Non-pigmented ciliary epithelial cell (primary cell): ENCODE results near the gene LITAF.

Experiments
- DNase-seq: peaks from one replicate; pipeline ENCODE4 v3.0.0-alpha.2; 2010; ENCODE audit warnings: low read depth

Gene LITAF

DNA sequence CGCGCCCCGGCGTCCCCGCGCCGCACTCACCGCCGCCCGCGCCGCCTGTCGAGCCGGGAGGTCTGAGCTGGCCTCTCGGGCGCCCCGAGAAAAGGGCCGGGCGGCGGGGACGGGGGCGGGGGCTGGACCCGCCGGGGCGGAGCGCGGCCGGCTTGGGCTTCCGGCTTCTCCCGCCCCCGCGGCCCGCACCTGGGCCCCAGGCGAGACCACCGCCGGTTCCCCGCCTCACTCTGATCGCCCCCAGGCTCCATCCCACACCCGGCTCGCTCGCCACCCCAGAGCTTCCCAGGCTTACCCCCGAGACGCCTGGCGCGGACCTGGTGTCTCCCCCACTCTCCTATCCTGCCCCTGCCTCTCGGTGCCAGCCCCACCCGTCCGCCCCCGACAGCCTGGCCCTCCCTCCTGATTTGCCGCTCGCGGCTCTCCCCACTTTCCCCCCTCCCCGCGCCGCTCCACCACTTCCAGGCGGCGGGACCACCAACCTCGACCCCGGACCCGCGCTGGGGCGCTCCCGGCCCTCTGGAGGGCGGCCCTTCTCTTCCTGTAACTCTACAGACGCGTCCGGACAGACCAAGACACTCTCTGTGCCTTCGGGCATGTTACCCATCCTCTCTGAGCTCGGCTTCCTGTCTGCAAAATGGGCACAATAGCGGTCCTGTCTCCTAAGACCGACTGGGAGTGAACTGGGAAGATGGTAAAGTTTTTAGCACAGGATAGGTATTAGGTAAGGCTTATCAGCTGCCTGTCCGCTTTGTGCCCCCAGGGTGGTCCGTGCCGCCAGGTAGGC lies at the start of gene LITAF:
Gene LITAF (minus strand): TSS at position 64 of the 787 bp plus-strand sequence. CDS start 30,189 bp downstream, outside the sequence.
- no peak for DNase-seq

DNA sequence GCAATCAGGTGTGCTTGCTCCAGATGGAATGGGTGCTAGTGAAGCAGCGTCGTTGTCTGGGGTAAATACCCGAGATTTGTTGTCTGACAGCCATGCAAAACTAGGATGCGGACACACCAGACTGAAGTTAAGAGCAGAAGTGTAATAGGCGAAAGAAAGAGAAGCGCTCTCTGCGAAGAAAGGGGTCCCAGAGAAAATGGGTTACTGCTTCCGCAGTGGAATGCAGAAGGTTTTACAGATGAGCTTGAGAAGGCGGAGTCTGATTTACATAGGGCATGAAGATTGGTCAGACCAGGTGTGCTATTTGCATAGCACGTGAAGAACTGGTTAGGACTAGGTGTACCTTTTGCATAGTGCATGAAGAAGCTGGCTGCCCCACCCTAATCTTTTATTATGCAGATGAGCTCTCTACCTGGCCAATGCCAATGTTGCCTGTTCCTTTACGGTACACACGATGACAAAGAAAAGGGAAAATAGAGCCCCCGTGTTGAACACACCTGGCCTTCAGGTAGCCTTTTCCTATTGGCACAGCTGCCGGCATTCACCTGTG lies 49.5 kb upstream of the LITAF start:
- DNase-seq: no peak

DNA sequence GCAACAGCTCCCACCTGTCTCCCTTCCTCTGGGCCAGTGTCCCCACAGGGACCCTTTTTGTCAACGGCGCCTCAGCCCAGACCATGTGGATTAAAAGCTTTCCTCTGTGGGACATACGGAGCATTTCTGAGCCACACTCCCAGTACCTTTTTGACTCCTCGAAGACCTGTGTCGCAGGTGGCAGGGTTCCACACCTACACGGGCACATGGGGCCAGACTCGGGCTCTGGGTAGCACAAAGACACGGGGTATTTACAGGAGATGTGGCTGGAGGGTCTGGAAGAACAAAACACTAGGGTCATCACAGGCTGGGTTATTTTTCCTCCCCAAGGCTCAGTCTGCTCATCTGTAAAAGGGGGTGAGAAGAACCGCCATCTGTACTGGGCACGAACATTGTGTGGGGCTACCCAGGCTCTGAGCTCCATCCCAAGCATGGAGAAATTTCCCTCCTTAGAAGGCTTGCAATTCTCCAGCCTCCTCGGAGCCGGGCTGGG lies 49.0 kb upstream of the LITAF start:
- no peak for DNase-seq

DNA sequence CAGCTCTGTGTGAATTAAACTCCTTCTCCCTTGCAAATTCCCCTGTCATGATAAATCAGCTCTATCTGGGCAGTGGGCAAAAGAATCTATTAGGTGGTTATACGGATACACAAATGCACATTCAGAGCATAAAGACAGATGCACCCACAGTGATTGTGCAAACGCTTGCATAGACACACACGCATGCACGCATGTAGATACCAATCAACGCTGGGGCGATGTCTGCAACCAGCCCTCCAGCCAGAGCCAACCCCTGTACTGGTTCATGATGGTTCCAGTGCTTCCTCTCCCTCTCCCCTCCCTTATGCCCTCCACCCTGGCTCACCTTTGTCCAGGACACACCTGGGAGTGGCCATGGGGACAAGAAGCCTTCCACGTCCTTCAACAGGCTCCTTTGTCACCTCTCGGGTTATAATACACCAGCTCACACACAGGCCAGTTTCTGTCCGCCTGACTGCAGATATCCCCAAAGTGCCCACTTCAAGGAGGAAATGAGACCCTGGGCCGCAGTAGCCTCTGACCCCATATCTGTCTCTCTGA lies 48.5 kb upstream of the LITAF start:
- no peak for DNase-seq

DNA sequence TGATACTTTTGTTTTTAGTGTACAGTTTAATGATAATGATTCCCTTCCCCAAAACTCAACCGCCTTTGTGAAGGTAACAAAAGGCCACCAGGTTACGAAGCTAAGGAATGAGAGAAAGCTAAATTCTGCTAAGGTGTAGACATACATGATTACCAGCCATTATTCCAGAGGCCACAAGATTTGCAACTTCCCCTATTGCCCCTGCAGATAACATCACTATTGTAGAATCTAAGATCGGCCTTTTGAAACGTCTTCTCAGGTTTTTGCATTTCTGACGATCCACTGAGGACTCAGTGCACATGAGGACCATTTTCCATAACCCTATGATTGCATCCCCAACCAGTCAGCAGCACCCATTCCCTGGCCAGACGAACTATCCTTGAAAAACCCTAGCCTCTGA lies 47.6 kb upstream of the LITAF start:
- DNase-seq: no peak

DNA sequence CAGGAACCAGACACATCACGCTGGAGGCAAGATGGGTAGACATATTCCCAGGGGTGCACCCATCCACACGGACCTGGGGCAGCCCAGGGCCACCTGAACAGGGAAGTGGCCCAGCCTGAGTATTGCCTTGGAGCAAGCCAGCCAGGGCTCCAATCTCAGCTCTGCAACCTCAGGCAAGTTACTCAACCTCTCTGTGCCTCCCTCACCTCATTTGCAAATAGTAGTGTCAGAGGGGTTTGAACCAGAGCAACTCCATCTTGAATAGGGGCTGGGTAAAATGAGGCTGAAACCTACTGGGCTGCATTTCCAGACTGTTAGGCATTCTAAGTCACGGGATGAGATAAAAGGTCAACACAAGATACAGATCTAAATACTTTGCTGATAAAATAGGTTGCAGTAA lies 46.4 kb upstream of the LITAF start:
- DNase-seq: no peak

DNA sequence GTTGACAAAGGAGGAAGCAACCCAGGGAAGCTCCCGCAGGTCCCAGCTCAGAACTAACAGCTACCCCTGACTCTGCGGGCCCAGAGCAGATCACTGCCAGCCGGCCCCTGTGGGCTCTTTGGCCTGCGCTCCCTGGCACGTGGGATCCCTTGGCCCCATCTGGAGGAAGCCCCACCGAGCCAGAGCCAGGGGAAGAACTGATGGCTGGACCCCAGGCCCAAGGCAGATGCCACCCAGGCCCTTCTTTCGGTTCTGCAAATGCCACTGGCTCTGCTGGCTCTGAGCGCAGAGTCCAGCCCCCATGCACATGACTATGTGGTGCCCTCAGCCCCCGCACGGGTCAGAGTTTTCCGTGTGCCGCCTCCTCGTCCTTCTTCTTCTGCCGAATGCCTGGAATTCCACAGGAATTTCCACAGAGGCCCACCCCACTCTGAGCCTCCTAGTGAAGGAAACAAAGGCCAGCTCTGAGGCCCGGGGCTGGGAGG lies 45.8 kb upstream of the LITAF start:
- DNase-seq: no peak

DNA sequence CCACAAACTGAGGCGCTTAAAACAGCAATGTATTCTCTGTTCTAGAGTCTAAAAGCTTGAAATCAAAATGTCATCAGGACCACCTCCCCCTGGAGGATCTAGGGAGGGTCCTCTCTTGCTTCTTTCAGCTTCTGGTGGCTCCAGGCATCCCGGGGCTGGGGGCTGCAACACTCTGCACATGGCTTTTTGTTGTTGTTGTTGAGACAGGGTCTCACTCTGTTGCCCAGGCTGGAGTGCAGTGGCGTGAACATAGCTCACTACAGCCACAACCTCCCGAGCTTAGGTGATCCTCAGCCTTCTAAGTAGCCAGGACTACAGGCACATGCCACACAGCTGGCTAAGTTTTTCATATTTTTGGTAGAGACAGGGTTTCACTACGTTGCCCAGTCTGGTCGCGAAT lies 44.5 kb upstream of the LITAF start:
- no peak for DNase-seq

DNA sequence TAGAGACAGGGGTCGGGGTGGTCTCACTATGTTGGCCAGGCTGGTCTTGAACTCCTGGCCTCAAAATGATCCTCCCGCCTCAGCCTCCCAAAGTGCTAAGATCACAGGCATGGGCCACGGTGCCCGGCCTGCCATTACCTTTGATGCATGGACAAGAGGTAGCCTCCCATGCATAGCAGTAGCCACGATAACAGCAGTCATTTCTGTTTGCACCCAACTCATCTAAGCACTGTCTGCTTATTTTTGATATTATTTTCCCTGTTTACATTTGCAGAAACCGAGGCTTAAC lies 44.0 kb upstream of the LITAF start:
- DNase-seq: no peak

DNA sequence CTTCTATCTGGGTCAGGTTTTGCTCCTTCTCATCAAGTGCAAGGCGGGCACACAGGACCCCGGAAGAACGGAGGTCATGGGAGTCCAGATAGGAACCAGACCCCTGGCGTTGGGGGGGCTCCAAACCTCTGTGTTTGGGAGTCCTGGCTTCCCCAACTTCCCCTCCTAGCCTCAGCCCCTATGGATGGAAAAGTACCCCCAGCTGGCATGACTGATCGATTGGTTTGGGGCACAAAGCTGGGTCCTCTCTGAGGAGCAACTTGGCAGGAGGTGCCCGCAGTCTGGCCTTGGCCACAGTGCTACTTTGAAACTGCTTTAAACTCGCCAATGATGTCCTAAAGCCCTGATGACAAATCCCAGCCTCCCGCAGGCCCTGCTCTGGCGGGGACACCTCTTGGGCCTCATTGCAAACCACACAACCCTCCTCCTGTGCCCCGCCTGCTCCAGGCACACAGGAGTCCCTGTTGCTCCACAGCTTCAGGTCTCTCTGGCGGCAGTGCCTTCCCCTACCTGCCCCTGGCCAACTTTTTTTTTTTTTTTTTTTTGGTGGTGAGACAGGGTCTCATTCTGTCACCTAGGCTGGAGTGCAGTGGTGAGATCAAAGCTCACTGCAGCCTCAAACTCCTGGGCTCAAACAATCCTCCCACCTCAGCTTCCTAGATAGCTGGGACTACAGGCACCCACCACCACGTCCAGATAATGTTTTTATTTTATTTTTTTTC lies 43.5 kb upstream of the LITAF start:
- DNase-seq: no peak

DNA sequence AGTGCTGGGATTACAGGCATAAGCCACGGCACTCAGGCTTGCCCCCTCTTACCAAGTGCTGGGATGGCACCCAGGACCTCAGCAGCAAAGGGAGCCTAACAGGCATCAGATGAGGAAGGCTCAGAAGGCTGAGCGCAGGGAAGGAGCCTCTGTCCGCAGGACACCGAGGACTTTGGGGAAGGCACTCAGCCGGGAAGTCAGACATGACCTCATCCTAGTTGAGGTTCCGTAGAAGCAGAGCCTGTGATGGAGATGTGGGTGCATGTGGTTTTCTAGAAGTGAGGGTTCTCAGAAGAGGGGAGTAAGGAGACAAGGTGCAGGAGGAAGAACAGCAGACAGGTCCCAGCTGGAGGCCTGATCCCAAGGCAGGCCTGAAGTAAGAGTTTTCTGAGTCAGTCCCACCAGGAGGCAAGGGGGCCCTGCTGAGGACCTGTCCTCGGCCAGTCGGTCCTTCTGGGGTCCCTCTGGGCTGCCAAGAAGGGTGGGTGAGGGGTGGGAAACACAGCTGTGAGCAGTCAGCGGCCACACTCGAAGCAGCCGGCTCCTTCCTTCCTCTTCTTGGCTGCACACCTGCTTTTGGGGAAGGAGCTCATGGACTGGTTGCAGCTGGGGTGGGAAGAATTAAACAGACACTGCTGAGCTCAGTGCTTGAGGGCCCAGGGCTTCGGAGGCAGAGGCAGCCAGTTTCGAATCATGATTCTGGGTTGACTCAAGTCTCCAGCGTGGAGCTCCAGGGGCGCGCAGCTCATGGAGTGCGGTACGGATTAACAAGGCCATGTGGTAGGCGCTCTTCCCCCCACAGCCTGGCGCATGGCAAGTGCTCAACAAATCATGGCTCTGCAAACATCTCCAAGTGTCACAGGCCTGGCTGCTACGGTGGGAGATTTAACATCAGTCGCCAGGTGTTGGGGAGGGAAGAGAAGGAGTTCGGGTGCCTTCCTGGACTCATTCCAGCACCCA lies 42.6 kb upstream of the LITAF start:
- DNase-seq: no peak

DNA sequence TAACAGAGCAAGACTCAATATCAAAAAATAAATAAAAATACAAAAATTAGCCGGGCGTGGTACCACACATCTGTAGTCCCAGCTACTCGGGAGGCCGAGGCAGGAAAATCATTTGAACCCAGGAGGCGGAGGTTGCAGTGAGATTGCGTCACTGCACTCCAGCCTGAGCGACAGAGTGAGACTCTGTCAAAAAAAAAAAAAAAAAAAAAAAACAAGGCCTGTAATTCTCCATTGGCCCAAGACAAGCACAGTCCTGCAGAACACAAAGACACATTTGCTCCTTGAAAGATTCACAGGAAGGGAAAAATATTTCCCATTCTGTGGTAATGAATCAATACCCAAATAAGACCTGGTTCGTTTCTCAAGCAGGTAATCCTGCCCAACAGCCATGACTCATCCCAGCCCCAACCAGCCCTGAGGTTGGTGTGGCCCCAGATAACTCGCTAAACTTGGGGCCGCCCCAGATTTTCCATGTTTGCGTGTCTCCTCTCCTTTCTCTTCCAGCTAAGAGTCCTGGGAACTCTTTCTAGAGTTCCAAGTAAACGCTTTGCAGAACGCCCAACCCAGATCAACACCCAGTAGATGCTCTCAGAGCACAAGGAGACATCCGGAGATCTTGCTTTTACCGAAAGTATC lies 41.2 kb upstream of the LITAF start:
- no peak for DNase-seq

DNA sequence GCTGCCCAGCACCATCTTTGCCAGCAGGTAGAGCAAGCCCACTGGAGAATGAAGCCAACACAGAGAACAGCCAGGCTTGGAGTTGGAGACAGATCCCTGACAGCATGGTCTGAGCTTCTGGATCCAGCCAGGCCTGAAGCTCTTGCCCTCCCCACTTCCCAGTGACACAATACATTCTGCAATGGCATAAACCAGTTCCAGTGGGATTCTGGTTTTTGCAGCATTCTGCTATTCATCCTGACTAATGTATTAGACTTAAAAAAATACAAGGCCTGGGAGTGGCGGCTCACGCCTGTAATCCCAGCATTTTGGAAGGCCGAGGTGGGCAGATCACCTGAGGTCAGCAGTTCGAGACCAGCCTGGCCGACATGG lies 40.6 kb upstream of the LITAF start:
- DNase-seq: no peak

DNA sequence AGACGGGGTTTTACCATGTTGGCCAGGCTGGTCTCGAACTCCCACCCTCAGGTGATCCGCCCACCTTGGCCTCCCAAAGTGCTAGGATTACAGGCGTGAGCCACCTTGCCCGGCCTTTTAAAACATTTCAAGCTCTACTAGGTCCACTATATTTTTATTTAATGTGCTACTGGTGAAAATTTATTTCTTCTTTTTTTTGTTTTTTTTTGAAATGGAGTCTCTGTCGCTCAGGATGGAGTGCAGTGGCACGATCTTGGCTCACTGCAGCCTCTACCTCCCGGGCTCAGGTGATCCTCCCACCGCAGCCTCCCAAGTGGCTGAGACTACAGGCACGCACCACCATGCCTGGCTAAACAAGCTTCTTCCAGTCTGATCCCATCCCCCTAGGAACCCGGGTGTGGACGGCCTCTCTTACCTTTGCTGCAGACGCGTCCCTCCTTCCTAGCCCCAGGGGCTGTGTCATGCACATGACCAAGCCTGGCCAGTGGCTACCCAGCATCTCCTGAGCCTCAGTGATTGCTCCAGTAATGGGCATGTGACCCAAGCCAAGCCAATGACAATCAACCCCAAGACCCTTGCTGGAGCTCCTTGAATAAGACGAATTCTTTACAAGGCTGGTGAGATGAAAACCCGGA lies 40.1 kb upstream of the LITAF start:
- DNase-seq: no peak

DNA sequence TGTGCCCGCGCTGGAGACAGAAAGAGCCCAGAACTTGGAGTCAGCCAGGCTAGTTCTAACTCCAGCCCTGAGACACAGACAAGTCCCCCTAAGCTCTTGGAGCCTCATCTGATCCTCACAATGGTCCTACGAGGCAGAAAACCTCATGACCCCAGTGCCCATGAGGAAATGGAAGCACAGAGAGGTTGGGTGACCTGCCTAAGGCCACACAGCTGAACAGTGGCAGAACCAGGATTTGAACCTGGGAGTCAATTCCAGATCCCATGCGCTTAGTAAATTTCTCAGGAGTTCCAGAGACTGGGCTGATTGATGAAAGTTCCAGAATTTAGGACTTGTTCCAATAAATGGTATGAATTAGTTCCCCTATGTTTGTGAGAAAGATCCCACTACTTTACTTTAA lies 39.0 kb upstream of the LITAF start:
- DNase-seq: no peak

DNA sequence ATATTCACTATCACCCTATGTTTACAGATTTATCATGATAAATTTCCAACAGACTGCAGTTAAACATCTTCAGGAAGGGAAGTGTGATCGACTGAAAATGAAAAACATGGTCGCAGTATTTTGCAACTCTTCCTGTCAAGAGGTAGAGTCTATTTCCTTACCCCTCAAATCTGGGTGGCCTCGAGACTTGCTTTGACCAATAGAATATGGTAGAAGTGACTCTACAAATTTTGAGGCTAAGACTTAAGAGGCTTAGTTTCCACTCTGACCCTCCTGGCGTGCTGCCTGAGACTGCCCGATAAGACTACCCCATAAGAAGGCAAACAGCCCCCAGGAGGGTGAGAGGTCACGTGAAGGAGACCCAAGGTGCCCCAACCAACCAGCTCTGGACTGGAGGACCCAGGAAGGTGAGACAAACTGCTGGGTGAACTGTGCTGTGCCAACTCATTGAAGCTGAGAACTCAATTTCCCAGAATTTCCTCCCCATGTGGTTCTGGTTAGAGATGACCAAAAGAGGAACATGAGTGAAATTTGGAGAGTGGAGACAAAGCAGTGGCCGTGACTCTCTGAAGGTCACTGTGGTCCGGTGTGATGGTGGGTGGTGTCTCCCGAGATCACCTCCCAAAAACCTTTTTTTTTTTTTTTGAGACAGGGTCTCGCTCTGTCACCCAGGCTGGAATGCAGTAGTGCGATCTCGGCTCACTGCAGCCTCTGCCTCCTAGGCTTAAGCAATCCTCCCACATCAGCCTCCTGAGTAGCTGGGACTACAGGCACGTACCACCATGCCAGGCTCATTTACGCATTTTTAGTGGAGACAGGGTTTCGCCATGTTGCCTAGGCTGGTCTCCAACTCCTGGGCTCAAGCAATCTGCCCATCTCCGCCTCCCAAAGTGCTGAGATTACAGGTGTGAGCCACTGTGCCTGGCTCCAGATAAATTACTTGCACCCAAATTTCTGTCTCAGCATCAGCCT lies 38.2 kb upstream of the LITAF start:
- DNase-seq: no peak

DNA sequence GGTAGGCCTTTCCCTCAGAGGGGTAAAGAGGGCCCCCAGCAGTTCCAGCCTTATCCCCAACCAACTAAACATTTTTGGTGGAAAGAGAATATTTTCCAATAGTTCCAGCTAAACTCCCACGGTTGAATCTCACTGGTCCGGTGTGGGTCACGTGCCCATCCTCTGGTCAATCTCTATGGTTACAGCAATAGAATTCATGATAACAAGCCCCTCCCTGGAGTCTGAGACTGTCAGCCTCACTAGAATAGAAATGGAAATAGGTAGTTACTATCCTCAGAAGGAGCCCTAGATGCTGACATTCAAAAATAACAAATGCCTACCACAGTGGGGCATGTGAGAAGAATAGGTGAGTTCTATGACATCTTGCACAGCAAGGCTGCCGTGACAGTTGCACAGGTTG lies 37.5 kb upstream of the LITAF start:
- DNase-seq: no peak

DNA sequence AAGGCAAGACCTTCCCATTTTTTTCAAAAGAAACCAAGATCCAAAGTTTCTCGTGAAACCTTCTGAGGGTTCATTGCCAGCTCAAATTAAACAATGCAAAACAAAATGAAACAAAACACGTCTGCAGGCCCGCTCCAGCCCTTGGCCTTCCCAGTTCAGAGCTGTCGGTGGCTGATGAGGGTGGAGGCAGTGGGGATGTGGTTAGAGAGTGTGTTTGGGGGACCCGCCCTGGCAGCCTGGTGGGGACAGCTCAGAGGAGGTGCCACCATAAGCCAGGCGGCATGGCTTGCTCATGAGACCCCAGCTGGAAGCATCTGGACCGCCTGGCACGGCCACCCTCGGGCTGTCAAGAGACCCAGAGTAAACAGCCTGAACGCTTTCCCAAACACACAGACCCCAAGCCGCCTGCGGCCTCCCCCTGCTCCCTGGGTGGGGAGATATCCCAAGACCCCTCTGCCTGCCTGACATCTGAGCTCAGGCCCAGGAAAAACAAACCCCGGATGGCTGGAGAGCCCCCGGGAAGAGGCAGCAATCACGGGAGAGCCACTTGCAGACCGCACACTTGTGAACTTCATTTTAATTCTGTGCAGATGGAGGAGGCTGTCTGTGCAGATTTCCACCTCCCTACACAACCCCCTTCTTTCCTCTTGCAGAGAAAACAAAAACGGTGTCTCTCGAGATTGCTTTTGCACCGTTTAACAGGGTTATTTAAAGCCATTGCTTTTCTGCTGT lies 35.4 kb upstream of the LITAF start:
- no peak for DNase-seq

DNA sequence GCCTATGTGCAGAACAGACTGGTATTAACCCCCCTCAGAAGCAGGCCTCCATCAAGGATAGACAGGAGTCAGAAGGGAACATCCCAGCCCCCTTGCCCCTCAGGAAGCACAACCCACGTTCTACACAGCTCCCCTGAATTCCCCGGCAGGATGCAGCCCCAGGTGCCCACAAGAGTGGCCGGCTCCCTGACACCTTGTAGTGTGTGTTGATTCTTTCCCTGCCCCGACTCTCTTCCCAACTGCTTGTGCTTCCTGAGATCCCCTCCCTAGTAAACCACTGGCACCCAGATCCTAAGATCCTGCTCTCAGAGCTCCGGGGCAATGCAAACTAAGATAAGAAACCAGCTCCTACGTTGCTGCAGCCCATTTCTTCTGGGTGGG lies 34.8 kb upstream of the LITAF start:
- DNase-seq: no peak
